H1 (cell line): ENCODE data around the gene CPXM1.

Source experiments
- JUND ChIP-seq: IDR thresholded peaks from 2 replicates; pipeline ENCODE4 v1.6.1; 2011; ENCODE audit warnings: mild to moderate bottlenecking, improper control_type of control experiment, low read length
- KDM5A ChIP-seq: fragments of 200-600 bp; IDR thresholded peaks from 2 replicates; pipeline ENCODE4 v1.7.1; 2012; ENCODE audit warnings: mild to moderate bottlenecking, low read length, inconsistent platforms, mixed read lengths
- POLR2AphosphoS5 ChIP-seq: IDR thresholded peaks from 2 replicates; pipeline ENCODE4 v1.6.1; 2011; ENCODE audit warnings: low read depth, low read length
- SUZ12 ChIP-seq: fragments of 200-600 bp; sonication (generic); IDR thresholded peaks from 2 replicates; pipeline ENCODE4 v1.6.1; 2012; ENCODE audit warnings: mild to moderate bottlenecking, inconsistent platforms, low read length, moderate library complexity, mixed read lengths
- TBP ChIP-seq: IDR thresholded peaks from 2 replicates; pipeline ENCODE4 v1.6.1; 2011; ENCODE audit warnings: low read depth, low read length, improper control_type of control experiment
- TEAD4 ChIP-seq: IDR thresholded peaks from 2 replicates; pipeline ENCODE4 v1.6.1; 2012; ENCODE audit warnings: low read depth, low read length, inconsistent platforms, mixed read lengths
- TF ChIP-seq, protein P1 (sequence below), 3 experiments: IDR thresholded peaks; 1 replicate in 2 of 3; 2 replicates in 1 of 3; pipeline versions ENCODE4 v1.5.1 to v1.6.1; 2011; ENCODE audit warnings: low read length in 3 of 3, mild to moderate bottlenecking in 3 of 3, inconsistent platforms in 2 of 3, low read depth in 1 of 3, moderate library complexity in 1 of 3; ENCODE audit not compliant: insufficient read depth in 1 of 3; ENCODE audit errors: control extremely low read depth in 1 of 3

- no peak for TF ChIP-seq SUZ12
- TF ChIP-seq, protein P1, sequence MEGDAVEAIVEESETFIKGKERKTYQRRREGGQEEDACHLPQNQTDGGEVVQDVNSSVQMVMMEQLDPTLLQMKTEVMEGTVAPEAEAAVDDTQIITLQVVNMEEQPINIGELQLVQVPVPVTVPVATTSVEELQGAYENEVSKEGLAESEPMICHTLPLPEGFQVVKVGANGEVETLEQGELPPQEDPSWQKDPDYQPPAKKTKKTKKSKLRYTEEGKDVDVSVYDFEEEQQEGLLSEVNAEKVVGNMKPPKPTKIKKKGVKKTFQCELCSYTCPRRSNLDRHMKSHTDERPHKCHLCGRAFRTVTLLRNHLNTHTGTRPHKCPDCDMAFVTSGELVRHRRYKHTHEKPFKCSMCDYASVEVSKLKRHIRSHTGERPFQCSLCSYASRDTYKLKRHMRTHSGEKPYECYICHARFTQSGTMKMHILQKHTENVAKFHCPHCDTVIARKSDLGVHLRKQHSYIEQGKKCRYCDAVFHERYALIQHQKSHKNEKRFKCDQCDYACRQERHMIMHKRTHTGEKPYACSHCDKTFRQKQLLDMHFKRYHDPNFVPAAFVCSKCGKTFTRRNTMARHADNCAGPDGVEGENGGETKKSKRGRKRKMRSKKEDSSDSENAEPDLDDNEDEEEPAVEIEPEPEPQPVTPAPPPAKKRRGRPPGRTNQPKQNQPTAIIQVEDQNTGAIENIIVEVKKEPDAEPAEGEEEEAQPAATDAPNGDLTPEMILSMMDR (IDR thresholded peaks at IDR 0.05; ENCODE audit: control extremely low read depth in 1 of 3, insufficient read depth in 1 of 3, low read depth in 1 of 3, low read length in 3 of 3) = no peak
- no peak for TF ChIP-seq POLR2AphosphoS5
- TF ChIP-seq JUND = no peak
- no peak for TF ChIP-seq TEAD4
- TF ChIP-seq KDM5A = no peak
- no peak for TF ChIP-seq TBP
Observed at GRCh38 chr20:2825761-2826160, 25.3 kb upstream of the CPXM1 start.
